Measurements from ENCODE around the gene CCDC191.

Gene CCDC191

GRCh38 chr3:113952921-113953320 is 103.4 kb downstream of the CCDC191 start:
- no peak for DNase-seq

- peak; percentile 33 for DNase-seq
These were observed 108.1 kb downstream of the CCDC191 start for GRCh38 chr3:113948015-113948917.

GRCh38 chr3:113947372-113948014 is 108.8 kb downstream of the CCDC191 start, which contains the start of gene ZDHHC23:
ZDHHC23 (plus strand) TSS chr3:113948013; CDS start chr3:113948803, 790 bp downstream.
- DNase-seq: peak; percentile 76

- no peak for DNase-seq
These were observed 109.5 kb downstream of the CCDC191 start for GRCh38 chr3:113946831-113947230.

GRCh38 chr3:113927556-113927955 is 128.8 kb downstream of the CCDC191 start:
- DNase-seq: no peak

- DNase-seq: no peak
These were observed 141.7 kb downstream of the CCDC191 start for GRCh38 chr3:113914646-113915045.

Measured in CD4-positive, alpha-beta T cell treated with Interleukin-17A for 4 hours (primary cell).